ENCODE results near the gene ALDH5A1.

Gene ALDH5A1

DNA sequence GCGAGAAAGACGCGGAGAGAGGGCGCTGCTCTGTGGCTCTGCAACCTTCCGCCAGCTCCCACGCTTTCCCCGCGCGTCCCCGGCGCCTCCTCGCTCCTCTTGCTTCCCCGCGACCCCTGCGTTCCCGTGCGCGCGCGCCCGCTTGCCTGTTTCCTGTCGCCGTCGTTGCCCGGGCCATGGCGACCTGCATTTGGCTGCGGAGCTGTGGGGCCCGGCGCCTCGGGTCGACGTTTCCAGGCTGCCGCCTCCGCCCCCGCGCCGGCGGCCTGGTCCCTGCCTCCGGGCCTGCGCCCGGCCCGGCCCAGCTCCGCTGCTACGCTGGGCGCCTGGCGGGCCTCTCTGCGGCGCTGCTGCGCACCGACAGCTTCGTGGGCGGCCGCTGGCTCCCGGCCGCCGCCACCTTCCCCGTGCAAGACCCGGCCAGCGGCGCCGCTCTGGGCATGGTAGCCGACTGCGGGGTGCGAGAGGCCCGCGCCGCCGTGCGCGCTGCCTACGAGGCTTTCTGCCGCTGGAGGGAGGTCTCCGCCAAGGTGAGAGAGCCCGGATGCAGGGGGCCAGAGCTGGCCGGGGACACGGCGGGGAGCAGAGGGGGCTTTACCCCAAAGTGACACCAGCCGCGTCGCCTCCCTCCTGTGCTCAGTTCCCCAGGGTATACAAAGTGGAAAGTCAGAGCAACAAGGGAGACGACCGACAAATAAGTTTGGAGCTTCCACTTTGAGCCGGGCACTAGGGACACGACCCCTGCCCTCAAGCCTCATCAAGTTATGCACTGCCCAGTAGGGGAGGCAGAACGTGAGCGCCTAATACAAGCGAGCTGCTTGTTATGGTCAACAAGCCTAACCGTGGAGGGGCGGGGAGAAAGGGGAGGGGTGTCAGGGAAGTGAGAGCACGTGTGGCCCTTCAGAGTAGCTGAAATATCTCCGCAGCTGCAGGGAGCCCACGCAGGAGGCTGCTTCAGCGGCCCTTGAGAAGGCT is at the start of gene ALDH5A1:
Gene ALDH5A1 (plus strand): TSS at position 149 of the 975 bp plus-strand sequence. CDS start 28 bp downstream, at position 177.
- peak; percentile 60 for DNase-seq (ENCODE audit: low spot score)

DNA sequence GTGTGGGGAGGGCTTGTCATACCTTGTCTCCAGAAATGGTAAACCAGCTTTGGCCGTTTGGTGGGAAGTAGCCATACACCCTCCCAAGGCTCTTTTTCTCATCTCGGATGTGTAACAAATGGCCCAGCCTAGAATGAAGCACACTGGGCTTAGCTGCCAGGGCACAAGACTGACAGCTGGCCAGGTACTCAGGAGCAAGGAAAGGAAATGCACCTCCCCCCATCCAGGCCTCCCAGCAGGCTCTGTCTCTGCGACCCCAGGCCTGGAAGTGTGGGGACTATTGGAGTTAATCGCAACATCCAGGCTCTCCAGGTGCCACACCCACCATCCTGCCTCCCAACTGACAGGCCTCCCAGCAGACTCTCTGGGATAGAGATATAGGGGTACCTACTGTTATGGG is 49.1 kb upstream of the ALDH5A1 start:
- no peak for DNase-seq (ENCODE audit: low spot score)

DNA sequence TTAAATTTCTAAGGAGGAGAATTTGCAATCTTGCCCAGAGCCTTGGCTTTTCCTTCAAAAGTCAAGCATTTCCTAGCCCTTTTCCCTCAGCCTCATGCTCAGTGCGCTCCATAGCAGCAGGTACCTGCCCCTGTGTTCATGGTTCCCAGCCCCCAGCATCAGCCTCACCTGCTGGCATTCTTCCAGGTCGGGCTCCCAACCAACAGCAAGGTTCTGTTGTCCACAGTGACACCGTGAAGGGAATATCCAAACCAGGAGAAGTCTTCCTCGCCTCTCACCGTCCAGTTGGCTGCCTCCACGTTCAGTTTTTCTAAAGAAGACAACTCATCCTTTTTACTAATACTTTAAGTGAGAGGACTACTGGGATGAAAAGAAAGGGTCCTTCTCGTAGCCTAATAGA is 48.1 kb upstream of the ALDH5A1 start:
- no peak for DNase-seq (ENCODE audit: low spot score)

DNA sequence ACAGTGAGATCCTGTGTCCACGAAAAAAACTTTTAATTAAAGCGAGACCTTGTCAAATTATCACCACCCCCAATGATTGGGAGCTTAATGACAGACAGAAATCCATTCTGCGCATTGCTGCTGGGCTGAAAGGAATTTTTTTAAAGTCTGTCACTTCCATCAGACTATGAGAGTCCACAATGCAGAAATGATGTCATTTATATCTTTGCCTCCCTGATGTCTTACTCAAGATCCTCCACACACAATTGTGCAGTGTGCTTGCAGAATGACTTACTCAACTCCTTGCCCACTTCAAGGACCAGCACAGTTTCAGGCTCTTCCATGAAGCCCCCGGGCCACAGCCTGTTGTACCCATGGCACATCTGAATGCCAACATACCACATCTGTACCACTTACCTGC is 46.4 kb upstream of the ALDH5A1 start:
- no peak for DNase-seq (ENCODE audit: low spot score)

DNA sequence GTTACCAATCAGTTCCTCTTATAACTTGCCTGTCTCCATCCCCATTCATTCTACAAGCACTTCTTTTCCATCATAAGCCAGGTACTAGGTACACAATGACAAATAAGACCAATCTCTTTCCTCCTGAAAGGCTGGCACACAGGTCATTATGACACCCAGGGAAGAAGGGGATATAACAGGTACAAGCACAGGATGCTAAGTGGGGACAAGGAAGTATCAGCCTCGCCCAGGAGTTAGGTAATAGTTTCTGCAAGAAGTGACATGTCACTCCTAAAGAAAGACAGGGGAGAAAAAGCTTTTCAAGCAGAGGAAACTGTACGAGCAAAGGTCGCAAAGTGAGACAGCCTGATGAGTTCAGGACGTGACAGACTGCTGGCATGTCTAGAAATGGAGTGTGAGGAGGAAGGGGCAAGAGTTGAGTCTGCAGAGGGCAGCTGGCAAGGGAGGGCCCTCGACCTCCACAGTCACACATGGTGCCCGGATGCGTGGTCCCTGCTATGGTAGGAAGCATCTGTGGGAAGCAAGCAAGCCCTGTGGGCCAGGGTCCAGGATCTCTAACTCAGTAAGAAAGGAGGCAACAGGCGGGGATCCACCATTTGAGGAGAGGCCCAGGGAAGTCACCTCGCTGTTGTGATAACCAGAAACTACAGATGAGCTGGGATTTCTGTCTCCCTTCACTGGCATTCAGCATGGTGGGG is 45.8 kb upstream of the ALDH5A1 start:
- DNase-seq (ENCODE audit: low spot score), result no peak

DNA sequence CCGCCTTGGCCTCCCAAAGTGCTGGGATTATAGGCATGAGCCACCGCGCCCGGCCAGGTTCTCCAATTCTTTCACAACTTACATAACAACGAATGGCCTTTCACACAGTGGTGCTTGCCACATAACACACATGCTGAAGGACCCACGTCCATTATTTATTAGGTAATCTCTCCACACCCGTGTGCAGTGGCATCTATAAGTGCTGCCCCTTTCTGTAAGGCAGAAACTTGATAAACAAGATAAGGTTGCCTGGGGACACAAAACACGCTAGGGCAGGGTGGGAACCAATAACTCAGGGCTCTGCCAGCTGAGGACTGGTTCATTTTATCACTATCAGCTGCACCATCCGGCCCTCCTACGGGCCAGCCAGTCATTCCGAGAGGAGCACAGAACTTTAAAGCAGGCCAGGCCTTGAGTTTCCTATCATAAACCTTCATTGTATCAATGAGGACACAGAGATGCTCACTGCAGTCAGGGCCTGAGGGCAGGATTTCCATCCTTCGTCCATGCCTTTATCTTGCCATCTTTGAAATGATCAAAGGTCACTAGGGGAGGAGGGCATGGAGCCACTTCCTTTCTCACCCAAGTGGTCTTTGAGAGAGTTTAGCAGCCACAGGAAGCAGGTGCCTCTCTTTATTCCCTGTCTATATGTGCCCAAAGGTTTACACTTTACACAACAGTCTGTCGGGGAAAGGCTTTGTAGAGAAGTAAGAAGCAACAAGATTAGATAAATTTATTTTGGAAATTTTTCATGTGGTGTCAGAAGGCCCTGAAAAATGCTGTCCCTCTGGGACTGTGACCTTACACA is 43.0 kb upstream of the ALDH5A1 start:
- DNase-seq (ENCODE audit: low spot score), result peak; percentile 11

DNA sequence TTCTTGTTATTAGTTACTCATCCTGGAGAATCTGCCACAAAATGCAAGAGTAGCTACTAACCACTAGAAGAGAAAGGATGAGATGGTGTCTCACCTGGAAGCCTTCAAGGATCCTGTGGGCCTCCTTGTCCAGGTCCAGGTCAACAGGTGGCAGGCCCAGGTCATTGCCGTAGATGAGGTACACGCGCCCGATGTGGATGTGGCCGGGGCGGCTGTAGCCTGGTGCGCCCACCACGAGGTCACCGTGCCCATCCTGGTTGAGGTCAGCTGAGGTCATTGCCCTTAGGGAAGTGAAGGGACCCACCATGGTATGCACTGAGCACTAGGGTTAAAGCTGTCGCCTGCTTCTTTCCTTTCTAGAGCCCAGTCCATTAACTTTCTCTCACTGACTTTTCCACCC is 40.8 kb upstream of the ALDH5A1 start:
- no peak for DNase-seq (ENCODE audit: low spot score)

DNA sequence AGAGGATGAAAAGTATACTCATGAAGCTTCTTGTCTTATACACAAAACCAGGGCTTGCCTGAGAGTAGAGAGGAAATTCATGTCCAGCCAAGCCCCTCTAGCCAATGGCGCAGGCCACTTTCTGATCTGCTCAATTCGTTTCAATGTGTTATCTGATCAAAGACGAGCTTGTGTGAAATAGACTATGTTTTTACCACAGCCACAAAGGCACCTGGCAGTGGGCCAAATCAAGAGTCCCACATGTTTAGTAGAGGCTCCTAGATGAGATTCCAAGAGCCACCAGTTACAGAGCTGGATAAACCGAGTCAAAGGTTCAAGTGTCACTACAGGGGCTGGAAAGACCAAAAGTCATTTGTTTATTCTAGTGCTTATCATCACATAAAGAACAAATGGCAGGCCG is 40.3 kb upstream of the ALDH5A1 start:
- DNase-seq (ENCODE audit: low spot score), result no peak

DNA sequence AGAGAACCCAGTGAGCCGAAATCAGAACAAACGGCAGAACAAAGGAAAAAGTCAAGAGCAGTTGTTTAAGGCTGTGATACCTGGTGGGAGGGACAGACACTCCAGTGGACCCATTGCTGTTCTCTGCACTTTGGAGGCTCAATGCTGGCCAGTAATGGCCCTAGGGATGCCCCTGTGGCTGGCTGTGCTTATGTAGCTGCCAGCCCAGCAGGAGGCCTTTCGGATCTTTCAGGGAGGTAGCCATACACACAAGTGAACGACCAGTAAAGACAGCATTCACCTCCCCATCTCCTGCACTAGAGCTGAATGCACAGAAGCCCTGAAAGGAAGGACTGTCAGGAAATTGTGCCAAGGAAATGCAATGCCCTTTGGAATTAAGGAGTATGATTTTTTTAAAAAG is 39.7 kb upstream of the ALDH5A1 start:
- DNase-seq (ENCODE audit: low spot score), result no peak

DNA sequence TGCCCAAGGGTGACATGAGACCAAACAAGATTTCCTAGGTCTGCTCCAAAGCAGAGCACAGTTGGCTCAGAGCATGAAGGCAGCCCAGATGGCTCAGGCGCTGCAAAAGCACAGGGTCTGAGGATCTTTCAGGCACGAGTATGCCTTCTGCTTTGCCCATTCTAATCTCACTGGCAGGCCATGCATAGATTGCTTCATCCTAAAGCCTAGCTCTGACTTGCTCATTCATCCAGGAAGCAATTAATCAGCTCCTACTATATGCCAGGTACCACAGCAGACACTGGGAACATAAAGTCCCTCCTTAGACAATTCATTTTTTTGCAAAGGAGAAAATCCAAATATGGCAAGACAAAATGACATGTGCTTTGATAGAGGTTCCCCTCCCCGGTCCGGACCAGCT is 36.6 kb upstream of the ALDH5A1 start:
- DNase-seq (ENCODE audit: low spot score), result no peak

DNA sequence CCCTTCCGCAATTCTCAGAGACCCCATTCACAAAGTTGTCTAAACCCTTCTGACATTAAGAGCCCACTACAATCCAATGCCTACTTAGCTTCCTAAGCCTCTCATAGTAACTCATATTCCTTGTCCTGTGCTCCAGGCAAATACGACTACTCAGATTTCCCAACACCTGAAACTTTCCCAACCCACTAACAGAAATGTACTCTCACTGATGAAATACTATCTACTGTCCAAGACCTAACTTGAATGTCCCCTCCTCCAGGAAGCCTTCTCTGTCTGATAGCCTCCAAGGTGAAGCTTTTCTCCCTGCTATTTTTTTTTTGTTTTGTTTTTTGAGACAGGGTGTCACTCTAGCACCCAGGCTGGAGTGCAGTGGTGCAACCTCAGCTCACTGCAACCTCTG is 35.8 kb upstream of the ALDH5A1 start:
- peak; percentile 8 for DNase-seq (ENCODE audit: low spot score)

DNA sequence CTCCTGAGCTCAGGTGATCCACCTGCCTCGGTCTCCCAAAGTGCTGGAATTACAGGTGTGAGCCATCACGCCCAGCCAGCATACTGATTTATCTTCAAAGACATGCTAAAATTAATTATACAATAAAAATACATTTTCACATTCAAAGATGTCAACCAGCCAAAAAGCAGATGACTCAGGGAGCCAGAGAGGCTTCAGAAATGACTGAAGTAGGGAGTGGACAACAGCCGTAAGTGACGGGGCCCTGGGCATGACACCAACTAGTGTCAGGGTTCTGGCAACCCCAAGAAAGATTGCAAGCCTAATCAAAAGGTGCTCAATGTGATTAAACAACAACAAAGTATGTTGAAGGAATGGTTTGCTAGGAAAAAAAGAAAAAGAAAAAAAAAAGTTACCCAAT is 33.8 kb upstream of the ALDH5A1 start:
- no peak for DNase-seq (ENCODE audit: low spot score)

DNA sequence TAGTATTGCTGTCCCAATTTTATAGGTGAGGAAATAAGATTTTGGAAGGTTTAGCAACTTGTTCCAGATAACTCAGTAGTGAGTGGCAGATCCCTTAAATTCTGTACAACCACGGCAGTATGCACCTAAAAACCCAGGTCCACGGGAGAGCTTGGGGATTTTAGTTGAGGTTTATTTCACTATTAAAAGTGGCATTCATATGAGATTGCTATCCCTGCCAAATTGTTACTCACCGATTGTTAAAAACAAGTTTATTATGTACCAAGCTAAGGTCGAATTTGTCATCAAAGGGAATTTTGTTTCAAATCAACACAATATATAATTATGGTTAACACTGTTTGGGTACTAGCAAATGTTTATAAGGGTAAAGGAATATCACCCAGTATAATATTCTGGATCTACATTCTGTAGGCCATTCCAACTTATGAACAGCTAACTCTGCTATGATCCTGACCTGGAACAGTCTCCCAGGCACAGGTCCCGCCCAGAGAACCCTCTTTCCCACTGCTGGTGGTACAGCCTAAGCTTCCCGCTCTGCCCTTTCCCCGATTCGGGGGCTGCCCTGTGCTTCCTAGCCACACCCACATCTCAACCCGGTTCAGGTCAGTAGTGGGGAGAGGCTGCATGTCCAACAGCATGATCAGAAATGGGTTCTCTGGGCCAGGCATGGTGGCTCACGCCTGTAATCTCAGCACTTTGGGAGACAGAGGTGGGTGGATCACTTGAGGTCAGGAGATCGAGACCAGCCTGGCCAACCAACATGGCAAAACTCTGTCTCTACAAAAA is 30.3 kb upstream of the ALDH5A1 start:
- no peak for DNase-seq (ENCODE audit: low spot score)

DNA sequence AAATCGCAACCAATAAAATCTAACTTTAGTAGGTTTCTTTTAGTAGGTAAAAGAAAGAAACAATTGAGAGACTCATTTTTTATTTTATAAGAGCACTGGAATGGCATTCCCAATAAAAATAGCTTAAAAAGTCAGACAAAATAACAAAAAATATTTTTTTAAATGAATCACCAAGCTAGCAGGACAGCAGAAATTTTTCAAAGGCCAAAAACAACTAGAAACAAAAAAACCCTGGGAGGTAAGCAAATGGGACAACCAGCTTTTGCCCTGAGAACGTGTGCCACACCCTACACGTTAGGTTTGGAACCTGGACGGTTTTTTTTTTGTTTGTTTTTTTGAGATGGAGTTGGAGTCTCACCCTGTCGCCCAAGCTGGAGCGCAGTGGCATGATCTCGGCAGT is 25.0 kb upstream of the ALDH5A1 start:
- no peak for DNase-seq (ENCODE audit: low spot score)

DNA sequence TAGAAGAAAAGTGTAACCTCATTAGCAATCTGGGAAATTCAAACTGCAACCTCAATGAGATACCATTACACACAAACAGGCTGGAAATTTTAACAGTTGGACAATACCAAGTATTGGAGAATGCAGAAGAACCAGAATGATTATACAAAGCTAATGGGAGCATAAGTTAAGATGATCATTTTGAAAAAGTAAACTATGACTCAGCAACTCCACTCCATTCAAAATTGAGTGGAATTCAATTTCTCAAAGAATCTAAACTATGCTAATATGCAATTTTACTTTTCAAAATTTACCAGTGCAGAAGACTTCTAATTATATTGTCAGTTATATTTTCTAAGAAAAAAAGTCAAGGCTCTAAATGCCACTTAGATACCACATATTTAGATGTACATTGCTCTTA is 22.6 kb upstream of the ALDH5A1 start:
- DNase-seq (ENCODE audit: low spot score), result no peak

DNA sequence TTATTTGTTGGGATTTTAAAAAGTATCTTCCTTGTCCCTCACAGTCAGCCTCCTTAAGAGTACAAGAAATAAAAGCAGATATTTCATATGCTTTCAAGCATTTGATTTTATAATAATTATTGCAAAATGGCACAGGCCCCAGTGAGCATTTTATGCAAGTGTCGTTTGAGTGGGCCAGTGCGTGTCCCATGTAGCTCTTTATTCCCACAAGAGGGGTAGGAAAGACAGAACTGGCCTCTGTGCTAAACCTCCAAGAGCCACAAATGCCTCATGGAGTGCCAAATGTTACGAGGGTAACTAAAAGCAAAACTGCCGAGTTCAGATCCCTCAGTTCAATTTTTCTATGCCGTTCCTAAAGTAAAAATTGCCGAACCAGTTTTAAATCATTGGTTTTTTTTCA is 18.1 kb upstream of the ALDH5A1 start:
- DNase-seq (ENCODE audit: low spot score), result no peak

DNA sequence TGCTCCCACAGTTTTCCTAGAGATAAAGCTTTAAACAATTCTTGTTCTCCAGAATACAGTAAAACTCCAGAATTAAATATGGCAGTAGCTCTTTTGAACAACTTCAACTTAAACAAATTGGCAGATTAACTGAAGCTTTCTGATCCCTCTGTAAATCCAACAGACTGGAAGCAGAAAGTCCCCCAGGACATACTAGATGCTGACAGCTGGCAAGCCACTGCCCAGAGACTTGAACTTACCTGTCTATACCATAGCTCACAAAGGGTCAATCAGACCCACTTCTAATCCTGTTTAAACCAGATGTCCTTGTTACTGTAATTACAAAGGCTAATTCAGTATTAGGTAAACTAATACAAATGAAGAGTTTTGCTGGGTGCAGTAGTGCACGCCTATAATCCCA is 17.7 kb upstream of the ALDH5A1 start:
- DNase-seq (ENCODE audit: low spot score), result no peak

DNA sequence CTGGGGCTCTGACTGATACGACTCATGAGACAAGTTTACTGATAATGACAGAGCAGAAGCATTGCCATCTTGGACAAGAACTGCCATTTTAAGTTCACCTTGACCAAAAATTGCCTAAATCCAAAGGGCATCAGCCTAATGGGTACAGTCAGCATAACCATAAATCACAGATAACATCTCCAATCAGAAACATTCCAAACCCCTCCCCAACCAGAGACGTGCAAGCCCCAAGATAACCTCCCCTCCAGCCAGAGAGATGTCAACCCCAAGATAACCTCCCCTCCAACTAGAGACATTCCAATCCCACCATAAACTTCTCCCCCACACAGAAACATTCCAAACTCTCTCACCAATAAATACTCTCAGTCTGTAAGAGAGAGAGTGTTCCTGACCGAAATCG is 15.9 kb upstream of the ALDH5A1 start:
- DNase-seq (ENCODE audit: low spot score), result no peak

DNA sequence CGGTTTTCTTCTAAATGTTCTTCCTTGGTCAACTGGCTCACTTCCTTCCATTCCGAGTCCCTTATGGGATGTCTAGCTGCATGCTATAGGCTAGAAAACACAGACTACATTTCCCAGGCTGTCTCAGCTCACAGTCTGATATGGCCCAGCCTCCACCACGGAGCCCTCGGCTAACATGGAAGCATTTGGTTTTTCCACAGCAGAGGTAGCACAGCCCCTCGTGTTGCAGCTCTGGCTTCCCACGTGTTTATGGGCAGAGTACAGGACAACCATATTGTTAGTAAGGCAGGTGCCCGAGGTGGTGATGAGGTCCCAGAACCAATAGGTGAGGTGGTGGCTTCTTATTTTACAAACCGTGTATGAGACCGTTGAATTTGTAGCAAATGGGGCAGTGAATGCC is 14.1 kb upstream of the ALDH5A1 start:
- no peak for DNase-seq (ENCODE audit: low spot score)

DNA sequence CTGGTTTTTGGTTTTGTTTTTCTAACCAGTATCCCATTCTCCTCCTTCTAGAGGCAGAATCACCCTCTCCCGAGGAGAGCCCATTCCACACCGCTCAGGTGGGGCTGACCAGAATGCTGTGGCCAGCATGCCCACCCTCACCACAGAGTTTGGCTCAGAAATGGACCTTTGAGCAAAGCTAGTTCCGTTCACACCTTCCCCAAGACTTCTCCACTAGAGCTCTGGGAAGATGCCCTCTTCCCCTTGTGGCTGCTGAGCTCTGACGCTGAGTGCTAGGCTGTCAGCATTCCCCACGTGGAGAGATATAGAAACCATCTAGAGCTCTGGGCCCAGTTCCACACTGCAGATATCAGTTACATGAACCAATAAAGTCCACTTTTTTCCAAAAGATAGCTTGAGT is 13.3 kb upstream of the ALDH5A1 start:
- no peak for DNase-seq (ENCODE audit: low spot score)

DNA sequence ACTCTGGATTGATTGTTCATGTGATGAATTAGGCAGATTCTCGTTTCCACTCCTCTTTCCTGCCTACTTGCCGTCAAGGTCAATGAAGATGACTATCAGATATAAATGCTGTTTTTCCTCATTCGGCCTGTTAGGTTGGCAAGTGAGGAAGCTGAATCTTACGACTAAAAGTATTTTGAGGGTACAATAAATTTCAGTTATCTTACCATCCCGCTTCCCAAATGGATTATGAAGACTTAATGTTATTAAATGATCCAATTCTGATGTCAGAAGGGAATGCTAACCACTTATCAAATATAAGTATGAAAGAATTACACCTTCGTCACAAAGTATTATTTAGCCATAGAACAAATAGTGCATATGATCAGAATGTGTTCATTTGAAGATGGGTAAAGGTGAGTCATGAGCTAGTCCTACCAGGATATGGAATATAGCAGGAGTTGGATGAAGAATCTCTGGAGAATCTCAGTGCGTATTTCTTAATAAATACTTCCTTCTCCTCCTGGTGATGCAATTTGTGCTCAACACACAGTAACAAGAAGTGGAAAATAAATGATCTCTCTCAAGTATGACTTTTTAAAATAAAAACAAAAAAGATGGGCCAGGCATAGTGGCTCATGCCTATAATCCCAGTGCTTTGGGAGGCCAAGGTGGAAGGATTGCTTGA is 10.0 kb upstream of the ALDH5A1 start:
- DNase-seq (ENCODE audit: low spot score), result no peak
